T-helper 1 cell treated with Interleukin-12 subunit alpha and Interleukin-12 subunit beta and Interleukin-4 antibody, amounts not matched to agents 30 μg/mL and 1 μg/mL, for 36 hours (primary cell): ENCODE results near the gene UNC5C.
A peak's percentile ranks its signal among the peaks of the same experiment; 100 is the strongest.

Source experiments
- H3K27ac Mint-ChIP-seq: one replicate; pipeline ENCODE4 v1.8.0; 2021; ENCODE audit warnings: mild to moderate bottlenecking, mixed read lengths
- H3K27me3 Mint-ChIP-seq: one replicate; pipeline ENCODE4 v1.8.0; 2021; ENCODE audit warnings: low read depth, mixed read lengths
- H3K36me3 Mint-ChIP-seq: one replicate; pipeline ENCODE4 v1.8.0; 2021; ENCODE audit warnings: low read depth, mixed read lengths
- H3K4me1 Mint-ChIP-seq: one replicate; pipeline ENCODE4 v1.8.0; 2021; ENCODE audit warnings: low read depth, mixed read lengths
- H3K4me3 Mint-ChIP-seq: one replicate; pipeline ENCODE4 v1.8.0; 2021; ENCODE audit warnings: mild to moderate bottlenecking, moderate library complexity, mixed read lengths
- H3K9me3 Mint-ChIP-seq: one replicate; pipeline ENCODE4 v1.8.0; 2021; ENCODE audit warnings: mixed read lengths

UNC5C gene

DNA sequence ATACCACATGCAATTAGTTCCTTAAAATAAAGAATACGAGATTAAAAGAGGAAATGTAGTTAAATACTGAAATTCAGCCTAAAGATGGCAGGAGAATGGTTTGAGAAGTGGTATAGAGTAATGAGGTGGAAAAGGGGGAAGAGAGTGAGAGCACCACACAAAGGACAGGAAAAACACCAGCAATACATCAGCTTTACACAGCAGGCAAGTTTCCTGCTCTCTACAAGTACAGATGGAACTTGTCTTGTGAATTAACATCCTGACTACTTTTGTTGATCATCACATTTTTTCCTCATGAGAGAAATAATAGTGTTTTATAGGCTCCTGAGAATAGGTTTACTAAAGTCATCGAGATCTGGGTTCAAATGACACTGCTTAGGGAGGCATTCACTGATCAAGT, 2.9 kb upstream of the UNC5C start:
- Mint-ChIP-seq H3K27ac (no peak overlapping the region), H3K36me3 (no peaks in the 10 kb centered on the region), H3K9me3 (no peaks in the 10 kb centered on the region), H3K4me1 (peaks cover 14% of the 10 kb centered on the region), H3K4me3 (no peak overlapping the region), H3K27me3 (peaks cover 56% of the 10 kb centered on the region)

DNA sequence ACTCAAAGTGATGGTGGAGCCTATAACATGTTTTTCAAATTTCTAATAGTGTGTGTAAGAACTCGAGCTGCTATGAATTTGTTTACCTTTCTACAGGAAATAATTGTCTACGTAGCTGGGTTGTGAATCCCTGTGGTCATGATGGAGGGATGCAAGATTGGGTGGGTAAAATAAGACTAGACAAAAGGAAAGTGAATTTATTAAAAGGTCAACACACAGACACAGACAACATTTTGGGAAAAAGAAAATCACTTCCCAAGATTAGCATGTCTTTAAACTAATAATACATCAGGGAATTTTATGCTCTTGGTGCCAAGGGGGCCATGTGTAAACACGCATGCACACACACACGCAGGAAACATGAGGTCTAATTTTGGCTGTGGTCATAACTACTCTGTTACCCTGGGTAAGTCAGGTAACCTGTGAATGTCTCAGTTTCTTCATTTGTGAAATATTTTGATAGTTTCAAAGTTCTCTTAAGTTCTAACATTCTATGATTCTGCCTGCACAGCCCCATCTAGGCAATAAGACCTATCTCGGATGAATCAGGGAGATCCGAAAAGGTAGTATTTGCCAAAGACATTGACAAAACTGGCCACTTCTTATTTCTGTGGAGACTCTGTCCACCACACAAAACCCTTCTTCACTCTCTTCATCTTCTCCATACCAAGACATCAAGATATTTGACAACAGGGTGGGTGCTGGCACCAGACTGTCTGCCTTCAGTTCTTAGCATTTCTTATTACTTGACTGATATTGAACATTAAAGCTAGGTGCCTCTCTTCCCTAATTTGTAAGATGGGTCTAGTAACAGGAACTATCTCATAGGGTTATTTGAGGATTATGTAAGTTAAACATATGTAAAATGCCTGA, 1.6 kb upstream of the UNC5C start:
- H3K4me3 Mint-ChIP-seq, result peak overlapping the region; percentile 73
- peaks cover 14% of the 10 kb centered on the region for H3K4me1 Mint-ChIP-seq
- no peaks in the 10 kb centered on the region for H3K36me3 Mint-ChIP-seq
- H3K27ac Mint-ChIP-seq, result no peak overlapping the region
- peaks cover 68% of the 10 kb centered on the region for H3K27me3 Mint-ChIP-seq
- H3K9me3 Mint-ChIP-seq, result no peaks in the 10 kb centered on the region

- H3K4me1 Mint-ChIP-seq, result peaks cover 14% of the 10 kb centered on the region
- peak overlapping the region; percentile 82 for H3K4me3 Mint-ChIP-seq
- no peaks in the 10 kb centered on the region for H3K9me3 Mint-ChIP-seq
- H3K36me3 Mint-ChIP-seq, result no peaks in the 10 kb centered on the region
- peak overlapping the region; percentile 24 for H3K27ac Mint-ChIP-seq
- H3K27me3 Mint-ChIP-seq, result peaks cover 70% of the 10 kb centered on the region
Measured at GRCh38 chr4:95549246-95550114, 707 bp upstream of the UNC5C start.

DNA sequence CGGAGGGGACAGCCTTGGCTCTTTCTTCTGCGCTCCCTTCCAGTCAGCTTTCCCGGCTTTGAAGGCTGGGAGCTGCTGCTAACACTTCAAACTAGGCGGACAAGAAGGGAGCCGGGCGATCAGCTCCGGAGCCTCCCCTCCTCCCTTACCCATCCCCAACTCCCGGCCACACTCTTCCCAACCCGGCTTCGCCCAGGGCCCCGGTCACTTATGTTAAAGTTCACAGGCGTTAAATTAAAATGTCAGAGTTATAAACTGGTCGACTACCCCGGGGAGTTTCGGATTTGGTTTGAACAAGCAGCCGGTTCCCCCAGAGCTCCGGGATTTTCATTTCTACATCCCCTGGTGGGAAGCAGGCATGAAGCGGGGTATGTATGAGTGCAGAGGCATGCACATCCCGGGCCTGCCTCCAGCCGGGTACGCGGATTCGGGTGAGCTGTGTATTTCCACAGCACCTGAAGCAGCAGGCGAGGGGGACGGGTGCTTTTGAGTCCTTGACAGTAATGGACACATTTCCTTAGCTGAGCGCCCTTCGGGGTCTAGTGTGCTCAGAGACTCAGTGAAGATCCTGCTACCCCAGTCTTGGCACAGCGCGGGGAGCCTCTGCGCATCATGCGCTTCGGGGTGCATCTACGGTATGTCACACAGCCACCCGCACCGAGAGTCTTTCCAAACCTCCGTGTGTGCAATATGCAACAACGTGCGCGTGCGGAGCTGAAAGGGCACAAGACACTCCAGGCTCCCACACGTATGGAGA, 880 bp downstream of the UNC5C start:
- H3K4me1 Mint-ChIP-seq, result peaks cover 14% of the 10 kb centered on the region
- peaks cover 76% of the 10 kb centered on the region for H3K27me3 Mint-ChIP-seq
- peak overlapping the region; percentile 42 for H3K4me3 Mint-ChIP-seq
- H3K27ac Mint-ChIP-seq, result no peak overlapping the region
- no peaks in the 10 kb centered on the region for H3K9me3 Mint-ChIP-seq
- H3K36me3 Mint-ChIP-seq, result no peaks in the 10 kb centered on the region

DNA sequence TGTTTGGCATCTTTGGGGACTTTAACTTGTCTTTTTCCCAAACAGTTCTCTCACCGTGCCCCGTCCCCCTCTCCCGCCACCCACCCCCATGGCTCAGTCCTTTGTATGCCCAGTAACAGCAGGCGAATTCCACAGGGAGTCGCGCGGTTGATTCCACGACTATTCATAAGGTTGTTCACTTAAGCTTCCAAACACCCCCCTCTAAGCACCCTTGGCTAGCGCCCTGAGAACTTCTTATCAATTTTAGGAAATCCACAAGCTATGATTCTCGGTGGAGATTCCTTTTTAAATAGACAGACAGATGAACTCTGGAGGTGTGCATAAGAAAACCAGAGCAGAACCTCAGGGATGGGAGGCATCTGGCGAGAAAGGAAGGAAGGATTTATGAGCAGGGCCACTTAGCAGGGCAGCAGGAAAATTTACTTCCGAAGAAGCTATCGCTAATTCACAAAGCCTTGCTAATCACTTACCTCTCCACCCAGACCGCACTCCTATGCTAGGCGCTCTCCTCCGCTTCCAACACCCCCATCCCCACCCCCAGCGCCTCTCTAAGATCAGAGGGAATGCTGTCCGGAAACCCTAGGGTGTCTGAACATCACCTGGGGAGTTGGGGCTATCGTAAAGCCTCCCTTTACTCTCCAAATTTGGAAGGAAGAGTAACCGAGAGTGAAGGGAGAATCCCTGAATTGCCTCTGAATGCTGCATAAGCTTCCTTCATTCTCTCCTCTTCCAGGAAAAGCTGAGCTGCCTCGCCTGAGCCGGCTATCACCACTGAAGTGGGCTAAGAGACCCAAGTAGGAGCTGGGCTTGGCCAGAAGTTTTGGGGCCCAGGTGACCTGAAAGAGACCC, 1.7 kb downstream of the UNC5C start:
- Mint-ChIP-seq H3K4me3 (no peak overlapping the region), H3K9me3 (no peaks in the 10 kb centered on the region), H3K27ac (no peak overlapping the region), H3K36me3 (no peaks in the 10 kb centered on the region), H3K27me3 (peaks cover 72% of the 10 kb centered on the region), H3K4me1 (peaks cover 14% of the 10 kb centered on the region)

DNA sequence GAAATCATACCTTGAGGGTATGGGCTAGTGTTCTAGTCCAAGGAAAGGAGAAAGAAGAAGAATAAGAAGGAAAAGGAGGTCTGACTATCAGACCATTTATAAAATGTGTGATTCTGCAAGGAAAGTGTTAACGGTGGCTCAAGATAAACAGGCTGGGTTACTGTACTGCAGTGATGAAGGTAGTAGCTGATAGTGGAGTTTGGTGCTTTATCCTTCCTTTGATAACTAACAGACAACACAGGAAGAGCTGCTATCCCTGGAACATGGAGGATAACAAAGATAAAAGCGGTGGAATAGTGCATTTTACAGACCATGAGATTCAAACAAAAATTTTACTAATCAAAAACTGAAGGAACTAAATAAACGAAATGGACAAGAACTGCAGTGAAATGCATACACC, 2.6 kb downstream of the UNC5C start:
- peaks cover 14% of the 10 kb centered on the region for H3K4me1 Mint-ChIP-seq
- peaks cover 65% of the 10 kb centered on the region for H3K27me3 Mint-ChIP-seq
- H3K27ac Mint-ChIP-seq, result no peak overlapping the region
- H3K4me3 Mint-ChIP-seq, result no peak overlapping the region
- no peaks in the 10 kb centered on the region for H3K36me3 Mint-ChIP-seq
- no peaks in the 10 kb centered on the region for H3K9me3 Mint-ChIP-seq

DNA sequence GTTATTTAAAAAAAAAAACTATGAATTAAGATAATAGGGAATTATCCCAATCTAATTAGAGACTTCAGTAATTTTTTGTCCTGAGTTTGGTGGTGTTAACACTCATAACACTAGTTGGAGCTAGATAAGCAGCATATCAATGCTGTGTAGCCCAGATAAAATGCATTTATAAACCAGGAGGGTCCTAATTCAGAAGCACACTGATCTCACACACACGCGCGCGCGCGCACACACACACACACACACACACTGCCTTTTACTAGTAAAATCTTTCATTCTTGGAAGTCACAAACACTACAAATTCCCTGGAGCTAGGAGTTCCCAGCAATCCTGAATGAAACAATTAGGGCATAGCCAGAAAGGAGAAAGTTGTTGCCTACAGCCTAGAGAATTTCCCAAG, 3.2 kb downstream of the UNC5C start:
- no peaks in the 10 kb centered on the region for H3K9me3 Mint-ChIP-seq
- no peak overlapping the region for H3K27ac Mint-ChIP-seq
- peaks cover 60% of the 10 kb centered on the region for H3K27me3 Mint-ChIP-seq
- no peak overlapping the region for H3K4me3 Mint-ChIP-seq
- H3K4me1 Mint-ChIP-seq, result peaks cover 12% of the 10 kb centered on the region
- no peaks in the 10 kb centered on the region for H3K36me3 Mint-ChIP-seq

DNA sequence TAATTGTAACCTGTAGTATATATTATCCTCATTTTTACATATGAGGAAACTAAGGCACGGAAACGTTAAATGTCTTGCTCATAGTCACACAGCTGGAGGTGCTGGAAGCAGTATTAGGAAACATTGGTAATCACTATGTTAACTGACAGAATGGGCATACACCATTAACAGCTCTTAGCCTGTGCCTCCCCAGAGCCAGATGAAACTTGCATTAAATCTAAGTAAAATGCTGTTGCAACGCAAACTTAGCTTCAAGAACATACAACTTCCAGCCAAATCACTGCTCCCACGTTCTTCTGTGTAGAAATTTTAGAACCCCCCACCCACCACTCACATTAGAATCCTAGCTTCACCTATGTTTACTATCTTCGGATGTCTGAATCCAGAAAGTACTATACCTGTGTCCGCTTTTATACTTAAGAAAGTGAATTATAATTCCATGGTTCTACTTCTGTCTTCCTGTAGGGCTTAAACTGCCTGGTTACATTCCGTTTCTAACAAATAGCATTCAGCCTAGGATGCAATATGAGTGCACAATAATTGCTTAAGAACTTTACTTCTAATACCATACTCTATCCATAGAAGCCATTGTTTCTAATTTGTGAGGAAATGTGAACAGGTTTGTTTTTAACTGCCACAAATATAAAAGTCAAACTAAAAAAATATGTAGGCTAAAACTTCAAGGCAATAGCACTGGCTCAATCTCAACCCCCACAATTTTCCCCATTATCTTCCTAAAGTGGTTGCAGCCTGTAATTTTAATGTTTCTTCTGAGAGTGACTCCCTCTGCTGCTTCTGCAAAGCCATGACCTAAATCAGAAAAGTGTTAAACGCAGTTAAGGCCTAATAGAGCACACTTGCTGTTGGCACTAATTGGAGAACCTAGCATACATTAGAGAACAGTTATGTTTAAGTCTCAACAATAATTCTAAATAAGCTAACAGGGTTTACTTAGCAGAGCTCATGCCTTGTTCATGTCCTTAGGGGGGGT, 4.4 kb downstream of the UNC5C start:
- peaks cover 6% of the 10 kb centered on the region for H3K4me1 Mint-ChIP-seq
- H3K4me3 Mint-ChIP-seq, result no peak overlapping the region
- no peaks in the 10 kb centered on the region for H3K9me3 Mint-ChIP-seq
- H3K36me3 Mint-ChIP-seq, result no peaks in the 10 kb centered on the region
- H3K27me3 Mint-ChIP-seq, result peaks cover 52% of the 10 kb centered on the region
- no peak overlapping the region for H3K27ac Mint-ChIP-seq

DNA sequence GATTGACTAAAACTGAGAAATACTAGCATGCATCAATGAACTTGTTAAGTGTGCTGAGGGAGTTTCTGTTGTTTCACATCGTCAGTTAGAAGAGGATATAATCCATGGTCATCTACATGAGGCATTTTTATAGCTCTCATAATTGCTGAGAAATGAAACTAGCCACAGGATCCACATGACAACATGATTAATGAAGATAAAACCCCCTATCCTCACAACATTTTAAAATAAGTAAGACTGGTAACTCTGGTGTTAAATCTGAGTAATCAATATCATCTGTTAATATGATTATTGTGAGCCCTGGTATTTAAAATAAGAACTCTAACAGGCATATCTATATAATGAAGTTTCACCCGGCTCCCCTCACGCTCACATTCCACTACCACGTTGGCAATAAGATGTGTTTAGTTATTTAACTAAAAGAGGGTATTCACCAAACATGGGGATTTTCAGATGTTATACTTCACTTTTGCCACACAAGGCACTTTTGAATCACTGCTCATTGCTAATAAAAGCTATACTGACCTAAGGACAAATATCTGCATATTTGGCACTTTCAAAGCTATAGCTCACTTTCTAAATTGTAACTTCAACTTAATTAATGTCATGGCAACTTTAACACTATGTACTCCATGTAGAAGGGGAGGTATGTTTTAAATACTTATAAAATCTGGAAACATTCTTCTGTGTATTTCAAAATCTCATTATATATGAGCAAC, 6.7 kb downstream of the UNC5C start:
- Mint-ChIP-seq H3K9me3 (no peaks in the 10 kb centered on the region), H3K4me1 (no peaks in the 10 kb centered on the region), H3K4me3 (no peak overlapping the region), H3K36me3 (no peaks in the 10 kb centered on the region), H3K27me3 (peaks cover 30% of the 10 kb centered on the region), H3K27ac (no peak overlapping the region)

- Mint-ChIP-seq H3K4me1 (no peaks in the 10 kb centered on the region), H3K36me3 (no peaks in the 10 kb centered on the region), H3K4me3 (no peak overlapping the region), H3K27me3 (peaks cover 21% of the 10 kb centered on the region), H3K27ac (no peak overlapping the region), H3K9me3 (no peaks in the 10 kb centered on the region)
Measured at GRCh38 chr4:95541094-95541493, 7.7 kb downstream of the UNC5C start.

DNA sequence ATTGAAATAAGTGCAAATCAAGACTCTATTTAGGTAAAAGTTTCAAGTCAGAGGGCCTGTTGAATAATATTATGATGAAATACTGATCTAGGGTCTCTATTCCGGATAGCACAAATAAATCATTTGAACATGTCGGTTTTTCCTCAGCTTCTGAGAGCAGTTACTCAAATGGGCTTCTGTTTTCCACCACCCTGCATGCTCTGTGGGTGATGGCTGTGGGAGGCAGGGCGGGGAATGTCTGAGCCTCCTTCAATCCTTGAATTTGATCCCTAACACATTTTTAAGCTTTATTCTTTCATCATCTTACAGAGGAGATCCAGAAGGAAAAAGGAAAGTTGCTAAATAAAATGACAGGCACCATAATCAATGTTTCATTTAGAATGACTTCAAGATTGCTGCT, 8.5 kb downstream of the UNC5C start:
- Mint-ChIP-seq H3K36me3 (no peaks in the 10 kb centered on the region), H3K9me3 (no peaks in the 10 kb centered on the region), H3K27me3 (peaks cover 14% of the 10 kb centered on the region), H3K27ac (no peak overlapping the region), H3K4me3 (no peak overlapping the region), H3K4me1 (no peaks in the 10 kb centered on the region)

- H3K4me1 Mint-ChIP-seq, result no peaks in the 10 kb centered on the region
- no peaks in the 10 kb centered on the region for H3K9me3 Mint-ChIP-seq
- H3K36me3 Mint-ChIP-seq, result no peaks in the 10 kb centered on the region
- H3K4me3 Mint-ChIP-seq, result no peak overlapping the region
- H3K27ac Mint-ChIP-seq, result no peak overlapping the region
- peaks cover 7% of the 10 kb centered on the region for H3K27me3 Mint-ChIP-seq
Measured at GRCh38 chr4:95539106-95539505, 9.7 kb downstream of the UNC5C start.
